ENCODE data around the gene SLC15A4.
"Not testable (repeated sequence)": the region's sequence is repeated elsewhere in the genome, so short reads cannot be mapped to it uniquely, and the experiment has no call there.

The SLC15A4 gene

GRCh38 chr12:128813392-128813791, 10.4 kb downstream of the SLC15A4 start:
- no peak for DNase-seq

- DNase-seq: no peak
These were observed 12.0 kb downstream of the SLC15A4 start for GRCh38 chr12:128811806-128812205.

- DNase-seq: peak; percentile 85
These were observed 13.3 kb downstream of the SLC15A4 start for GRCh38 chr12:128810182-128811127.

GRCh38 chr12:128808651-128809050, 15.1 kb downstream of the SLC15A4 start:
- no peak for DNase-seq

- DNase-seq: no peak
These were observed 16.5 kb downstream of the SLC15A4 start for GRCh38 chr12:128807161-128807724.

- no peak for DNase-seq
These were observed 17.2 kb downstream of the SLC15A4 start for GRCh38 chr12:128806573-128806972.

- DNase-seq: not testable (repeated sequence)
These were observed 18.4 kb downstream of the SLC15A4 start for GRCh38 chr12:128805406-128805805.

- no peak for DNase-seq
These were observed 19.0 kb downstream of the SLC15A4 start for GRCh38 chr12:128804762-128805161.

GRCh38 chr12:128803788-128804187, 20.0 kb downstream of the SLC15A4 start:
- no peak for DNase-seq

- DNase-seq: no peak
These were observed 21.0 kb downstream of the SLC15A4 start for GRCh38 chr12:128802756-128803155.

GRCh38 chr12:128801879-128802391, 21.8 kb downstream of the SLC15A4 start:
- no peak for DNase-seq

GRCh38 chr12:128800606-128801005, 23.2 kb downstream of the SLC15A4 start:
- DNase-seq: no peak

GRCh38 chr12:128798571-128799341, 25.0 kb downstream of the SLC15A4 start:
- no peak for DNase-seq

- DNase-seq: no peak
These were observed 26.3 kb downstream of the SLC15A4 start for GRCh38 chr12:128797119-128798118.

GRCh38 chr12:128796439-128797118, 27.2 kb downstream of the SLC15A4 start:
- DNase-seq: no peak

- DNase-seq: no peak
These were observed 28.0 kb downstream of the SLC15A4 start for GRCh38 chr12:128795530-128796361.

GRCh38 chr12:128794661-128795529, 28.9 kb downstream of the SLC15A4 start:
- no peak for DNase-seq

- DNase-seq: no peak
These were observed 30.1 kb downstream of the SLC15A4 start for GRCh38 chr12:128793701-128794100.

GRCh38 chr12:128792881-128793280, 30.9 kb downstream of the SLC15A4 start:
- DNase-seq: no peak

All from activated CD4-positive, alpha-beta T cell treated with anti-CD3 and anti-CD28 coated beads, Interleukin-2, amount 50 U/mL, for 16 hours (primary cell).